GM19351 (cell line): ENCODE data around the gene RABGAP1L.

Source experiments
- ATAC-seq: cut with Tn5 transposase; IDR thresholded peaks from one replicate; pipeline ENCODE4 v1.9.1; 2021; ENCODE audit warnings: mild to moderate bottlenecking, moderate library complexity; ENCODE audit not compliant: unreplicated experiment

The RABGAP1L gene

GRCh38 chr1:174740249-174740968 is 581.1 kb downstream of the RABGAP1L start:
- no peak for ATAC-seq

DNA sequence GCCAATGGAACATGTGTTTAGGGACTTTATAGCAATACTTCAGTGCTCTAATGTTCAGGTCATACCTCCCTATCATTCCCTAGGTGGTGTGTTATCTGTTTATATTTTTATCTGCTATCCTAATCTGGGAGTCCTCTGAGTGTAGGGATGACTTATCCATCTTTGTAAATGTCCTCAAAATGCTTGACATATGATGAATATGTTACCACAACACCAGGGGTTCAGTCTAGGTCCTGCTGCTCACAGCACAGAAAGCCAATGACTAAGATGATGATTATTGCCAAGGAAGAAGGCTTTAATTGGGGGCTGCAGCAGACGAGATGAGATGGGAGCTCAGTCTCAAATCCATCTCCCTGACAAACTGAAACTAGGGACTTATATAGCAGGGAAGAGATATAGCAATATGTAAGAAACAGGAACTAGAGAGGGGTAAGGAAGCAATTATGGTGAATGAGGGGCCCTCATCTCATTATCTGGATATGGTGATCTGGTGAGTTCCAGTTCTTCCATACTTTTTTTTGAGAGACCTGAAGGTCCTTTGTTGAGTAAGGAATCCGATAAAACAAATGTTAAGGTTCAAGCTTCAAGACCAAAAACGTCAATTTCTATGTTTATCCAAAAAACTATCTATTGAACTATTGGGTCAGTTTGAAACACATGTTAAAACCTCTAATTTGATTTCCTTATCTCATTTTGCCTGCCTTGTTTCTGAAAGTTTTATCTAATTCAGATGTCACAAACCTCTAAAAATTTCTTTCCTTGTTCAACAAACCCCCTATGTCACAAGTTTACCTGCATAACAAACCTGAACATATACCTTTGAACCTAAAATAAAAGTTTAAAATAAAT is 583.7 kb downstream of the RABGAP1L start:
- ATAC-seq: no peak

DNA sequence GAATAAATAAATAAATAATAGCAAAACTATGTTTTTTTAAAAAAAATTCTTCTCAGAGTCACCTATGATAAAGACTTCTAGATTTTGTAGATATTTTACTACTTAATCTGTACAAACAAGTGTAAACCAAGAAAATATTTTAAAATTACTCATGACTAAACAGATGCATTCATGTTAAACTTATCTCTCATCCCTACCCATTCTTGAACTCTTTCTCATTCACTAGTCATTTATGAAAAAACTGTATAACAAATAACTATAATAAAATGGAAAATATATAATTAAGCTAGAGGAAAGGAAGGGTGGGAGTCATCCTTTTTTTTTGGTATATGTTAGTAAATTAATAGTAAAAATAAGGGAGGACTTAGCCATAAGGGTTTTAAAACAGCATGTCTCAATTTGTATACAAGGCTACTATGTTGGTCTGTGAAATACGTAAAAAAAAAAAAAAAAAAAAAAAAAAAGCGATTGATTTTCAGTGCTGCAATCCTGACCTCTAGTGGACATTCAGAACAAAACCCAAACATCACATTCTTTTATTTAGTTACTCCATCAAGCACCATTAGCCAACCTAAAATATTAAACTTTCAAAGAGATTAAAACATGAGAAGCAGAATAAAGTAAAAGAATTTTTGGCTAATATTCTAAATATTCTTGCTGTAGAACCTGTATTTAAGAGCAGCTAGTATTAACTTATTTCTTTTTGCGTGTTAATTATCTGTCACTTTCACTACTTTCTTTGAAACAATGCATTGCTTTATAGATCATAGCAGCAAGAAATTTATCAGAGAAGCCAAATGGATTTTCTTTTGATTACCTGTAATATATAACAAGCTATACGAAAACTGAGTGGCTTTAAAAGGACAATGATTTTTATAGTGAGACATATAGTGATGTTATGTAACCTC is 584.6 kb downstream of the RABGAP1L start:
- ATAC-seq: no peak

- ATAC-seq: no peak
Measured at GRCh38 chr1:174744886-174745285, 585.6 kb downstream of the RABGAP1L start.

DNA sequence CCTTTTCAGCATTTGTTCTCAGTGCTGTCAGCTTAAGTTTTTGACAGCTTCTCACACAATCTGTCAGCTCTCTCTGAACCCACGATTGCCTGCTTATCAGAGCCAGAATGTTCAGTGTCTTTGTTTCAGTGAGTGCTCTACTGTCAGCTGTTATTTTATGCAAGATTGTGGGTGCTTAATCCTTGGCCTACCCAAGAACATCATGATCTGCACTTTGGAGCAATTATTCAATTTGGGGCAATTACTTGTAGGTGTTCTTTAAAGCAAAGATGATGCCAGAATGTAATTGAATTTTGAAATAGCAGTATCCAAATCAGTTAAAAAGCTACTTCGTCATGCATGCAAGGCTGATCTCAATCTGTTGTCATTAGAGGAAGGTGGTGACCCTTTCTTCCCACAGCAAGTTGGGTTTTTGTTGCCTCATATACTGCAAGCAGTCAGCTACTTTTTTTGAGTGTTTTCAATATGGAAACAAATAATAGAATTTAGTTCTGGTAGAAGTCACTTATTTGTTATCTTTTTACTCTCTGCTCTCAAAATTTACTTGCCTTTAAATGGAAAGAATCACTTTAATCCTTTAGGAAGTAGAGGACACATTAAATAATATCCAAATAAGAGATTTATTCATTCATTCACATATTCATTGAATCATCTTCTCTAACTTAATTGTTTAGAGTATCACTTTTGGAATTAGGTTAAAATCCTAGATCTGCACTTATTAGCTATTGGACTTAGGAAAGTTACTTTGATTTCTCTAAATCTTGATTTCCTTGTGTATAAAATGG is 586.9 kb downstream of the RABGAP1L start:
- no peak for ATAC-seq

- no peak for ATAC-seq
Measured at GRCh38 chr1:174747613-174748012, 588.3 kb downstream of the RABGAP1L start.

DNA sequence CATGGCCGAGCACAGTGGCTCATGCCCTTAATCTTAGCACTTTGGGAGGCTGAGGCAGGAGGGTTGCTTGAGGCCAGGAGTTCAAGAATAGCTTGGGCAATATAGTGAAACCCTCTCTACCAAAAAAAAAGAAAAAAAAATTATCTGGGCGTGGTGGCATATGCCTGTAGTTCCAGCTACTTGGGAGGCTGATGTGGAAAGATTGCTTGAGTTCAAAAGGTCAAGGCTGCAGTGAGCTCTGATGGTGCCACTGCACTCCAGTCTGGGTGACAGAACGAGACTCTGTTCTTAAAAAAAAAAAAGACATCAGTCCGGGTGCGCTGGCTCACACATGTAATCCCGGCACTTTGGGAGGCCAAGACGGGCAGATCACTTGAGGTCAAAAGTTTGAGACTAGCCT is 589.3 kb downstream of the RABGAP1L start:
- ATAC-seq: no peak

DNA sequence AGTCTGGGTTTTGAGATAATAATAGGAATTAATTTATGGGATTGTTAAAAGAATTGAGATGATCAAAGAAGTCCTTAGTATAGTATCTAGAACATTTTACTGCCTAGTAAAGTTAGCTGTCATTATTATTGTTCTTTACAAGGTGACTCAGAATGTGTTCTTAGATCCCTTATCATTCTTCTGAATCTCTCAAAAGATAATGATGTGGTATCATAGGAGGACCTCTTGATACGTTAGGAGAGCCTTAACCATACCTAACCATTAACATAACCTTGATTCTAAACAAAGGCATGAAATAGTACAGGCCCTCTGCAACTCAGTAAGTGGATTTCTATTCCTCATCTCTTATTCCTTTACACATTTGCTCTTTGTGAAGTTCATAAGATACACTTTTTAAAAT is 593.8 kb downstream of the RABGAP1L start:
- no peak for ATAC-seq

GRCh38 chr1:174761335-174761734 is 602.0 kb downstream of the RABGAP1L start:
- no peak for ATAC-seq

- ATAC-seq: no peak
Measured at GRCh38 chr1:174761901-174762585, 602.7 kb downstream of the RABGAP1L start.

GRCh38 chr1:174764191-174764590 is 604.9 kb downstream of the RABGAP1L start:
- no peak for ATAC-seq

DNA sequence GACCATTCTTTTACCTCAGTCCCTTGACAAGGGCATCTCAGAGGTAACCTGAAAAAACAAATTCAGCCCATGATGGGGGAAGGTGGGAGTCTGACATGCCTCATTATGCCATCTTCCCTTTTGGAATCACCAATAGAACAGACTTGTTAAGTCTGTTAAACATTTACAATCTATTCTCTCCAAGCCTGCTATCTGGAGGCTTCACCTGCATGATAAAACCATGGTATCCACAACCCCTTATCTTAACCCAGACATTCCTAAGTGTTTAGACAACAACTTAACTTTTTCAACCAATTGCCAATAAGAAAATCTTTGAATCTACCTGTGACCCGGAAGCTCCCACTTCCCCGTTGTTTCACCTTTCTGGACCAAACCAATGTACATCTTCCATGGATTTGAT is 607.4 kb downstream of the RABGAP1L start:
- ATAC-seq: no peak

DNA sequence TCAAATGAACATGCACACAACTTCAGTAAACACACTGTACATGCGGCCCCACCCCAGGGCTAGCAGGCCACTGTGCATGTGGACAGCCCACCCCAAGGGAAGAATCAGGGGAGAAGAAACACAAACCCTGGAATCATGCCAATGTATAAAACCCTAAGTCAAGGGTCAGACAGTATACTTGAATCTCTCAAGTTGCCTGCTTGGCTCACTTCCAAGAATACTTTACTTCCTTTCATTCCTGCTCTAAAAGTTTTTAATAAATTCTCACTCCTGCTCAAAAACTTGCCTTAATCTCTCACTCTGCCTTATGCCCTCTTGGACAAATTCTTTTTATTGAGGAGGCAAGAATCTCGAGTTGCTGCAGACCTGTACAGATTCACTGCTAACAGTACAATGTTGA is 609.2 kb downstream of the RABGAP1L start:
- ATAC-seq: no peak

GRCh38 chr1:174768949-174769348 is 609.6 kb downstream of the RABGAP1L start:
- no peak for ATAC-seq

DNA sequence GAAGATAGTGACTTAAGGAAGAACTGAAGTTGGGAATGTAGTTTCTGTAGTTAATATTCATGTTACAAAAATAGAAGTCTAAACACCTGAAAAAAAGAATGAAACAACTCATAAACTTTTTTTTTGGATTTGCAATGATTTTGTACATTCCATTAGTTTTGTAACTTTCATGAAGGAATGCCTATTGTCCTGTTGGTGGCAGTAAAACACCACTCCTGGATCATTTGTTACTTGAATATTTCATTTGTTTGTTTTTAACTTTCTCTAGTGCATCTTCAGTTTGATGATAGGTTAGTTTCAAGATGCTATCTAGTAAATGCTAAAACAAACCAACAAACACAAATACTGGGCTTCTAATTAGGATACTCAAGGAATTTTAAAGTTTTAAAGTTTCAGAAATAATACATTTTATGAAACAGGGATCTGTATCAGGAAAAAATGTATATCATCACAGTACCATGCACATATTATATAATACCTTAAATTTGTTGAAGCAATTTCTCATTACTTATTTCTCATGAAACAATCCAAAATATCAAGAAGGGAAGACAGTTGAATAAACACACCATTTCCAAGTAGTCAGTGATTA is 610.7 kb downstream of the RABGAP1L start:
- no peak for ATAC-seq

- ATAC-seq: no peak
Measured at GRCh38 chr1:174775621-174776020, 616.3 kb downstream of the RABGAP1L start.

- ATAC-seq: no peak
Measured at GRCh38 chr1:174777262-174777661, 617.9 kb downstream of the RABGAP1L start.

GRCh38 chr1:174785510-174785909 is 626.2 kb downstream of the RABGAP1L start:
- ATAC-seq: no peak

- no peak for ATAC-seq
Measured at GRCh38 chr1:174786358-174786757, 627.0 kb downstream of the RABGAP1L start.
